Bone marrow (tissue), 2 donors: Measurements from ENCODE around the gene TPD52L1.

ENCODE experiments used
- DNase-seq, 2 donors: peaks; one replicate each; lab custom pipeline; 2025; lab: John Stamatoyannopoulos, UW

The TPD52L1 gene

GRCh38 chr6:125210667-125211066 is 57.1 kb downstream of the TPD52L1 start:
- no peak for DNase-seq

GRCh38 chr6:125211352-125211751 is 57.8 kb downstream of the TPD52L1 start:
- no peak for DNase-seq

GRCh38 chr6:125212377-125212776 is 58.8 kb downstream of the TPD52L1 start:
- DNase-seq = no peak

- no peak for DNase-seq
These were observed 60.4 kb downstream of the TPD52L1 start for GRCh38 chr6:125213939-125214338.

- no peak for DNase-seq
These were observed 61.8 kb downstream of the TPD52L1 start for GRCh38 chr6:125215252-125215819.

- no peak for DNase-seq
These were observed 62.4 kb downstream of the TPD52L1 start for GRCh38 chr6:125216015-125216414.

- no peak for DNase-seq
These were observed 63.8 kb downstream of the TPD52L1 start for GRCh38 chr6:125217369-125217768.

GRCh38 chr6:125217992-125218391 is 64.4 kb downstream of the TPD52L1 start:
- DNase-seq = no peak

GRCh38 chr6:125219361-125219895 is 65.9 kb downstream of the TPD52L1 start:
- no peak for DNase-seq

- DNase-seq = no peak
These were observed 67.1 kb downstream of the TPD52L1 start for GRCh38 chr6:125220712-125221111.

GRCh38 chr6:125222531-125223455 is 69.2 kb downstream of the TPD52L1 start:
- DNase-seq = no peak

GRCh38 chr6:125224231-125224861 is 70.8 kb downstream of the TPD52L1 start:
- DNase-seq = no peak

GRCh38 chr6:125227244-125227643 is 73.7 kb downstream of the TPD52L1 start:
- no peak for DNase-seq

- no peak for DNase-seq
These were observed 75.5 kb downstream of the TPD52L1 start for GRCh38 chr6:125228981-125229479.

- no peak for DNase-seq
These were observed 77.1 kb downstream of the TPD52L1 start for GRCh38 chr6:125230674-125231073.

GRCh38 chr6:125231133-125231532 is 77.6 kb downstream of the TPD52L1 start:
- no peak for DNase-seq

GRCh38 chr6:125231574-125232343 is 78.2 kb downstream of the TPD52L1 start:
- no peak for DNase-seq

- DNase-seq = no peak
These were observed 78.9 kb downstream of the TPD52L1 start for GRCh38 chr6:125232466-125232865.

GRCh38 chr6:125233202-125233601 is 79.6 kb downstream of the TPD52L1 start:
- DNase-seq = no peak

- DNase-seq = no peak
These were observed 83.2 kb downstream of the TPD52L1 start for GRCh38 chr6:125236536-125237327.

- no peak for DNase-seq
These were observed 84.2 kb downstream of the TPD52L1 start for GRCh38 chr6:125237764-125238163.
